Ovary (tissue), 9 donors: Measurements from ENCODE around the gene PTPRCAP. TPM values are rescaled to one million over a fixed set of nuclear protein-coding genes. Genes with fewer than 3 reads are reported as not detected.

Source experiments
- DNase-seq, 5 donors: peaks; one replicate each; pipeline ENCODE4 v3.0.0-alpha.2; 2019 to 2020
- H3K27ac ChIP-seq, 2 donors: fragments of 200-600 bp; one replicate each; pipeline versions ENCODE4 v1.5.1 to v1.8.0; 2019 to 2022
- H3K27me3 ChIP-seq: fragments of 200-600 bp; one replicate; pipeline ENCODE4 v1.8.0; 2022
- H3K36me3 ChIP-seq: fragments of 200-600 bp; sonication (generic); one replicate; pipeline ENCODE4 v1.5.1; 2019
- H3K4me1 ChIP-seq: one replicate; pipeline ENCODE4 v1.8.1; 2013; ENCODE audit warnings: mild to moderate bottlenecking, moderate library complexity; ENCODE audit not compliant: insufficient read depth
- H3K4me3 ChIP-seq: fragments of 200-600 bp; sonication (generic); one replicate; pipeline ENCODE4 v1.5.1; 2017
- H3K9me3 ChIP-seq, 2 donors: fragments of 200-600 bp in 1 of 2; sonication (generic) in 1 of 2; one replicate each; pipeline versions ENCODE4 v1.5.1 to v1.8.1; 2013 to 2019; ENCODE audit warnings: mild to moderate bottlenecking in 1 of 2, moderate library complexity in 1 of 2
- EP300 ChIP-seq: sonication (generic); formaldehyde crosslinking; IDR thresholded peaks from one replicate; pipeline ENCODE4 v1.6.1; 2017; ENCODE audit warnings: antibody characterized with exemption
- POLR2A ChIP-seq: fragments of 450-650 bp; IDR thresholded peaks from one replicate; pipeline ENCODE4 v1.6.1; 2017; ENCODE audit warnings: antibody characterized with exemption, mild to moderate bottlenecking, moderate library complexity
- WGBS, 3 donors: extraction: QIAGEN DNeasy Blood & Tissue Kit in 1 of 3; methylation state at CpG; one replicate each; pipeline versions ENCODE4 v1.1.5 to v1.1.7; 2013 to 2017; 5-methylcytosine and 5-hydroxymethylcytosine counted together
- intact Hi-C, 4 donors: fragments of 100-400 bp; cut with DNase I; formaldehyde crosslinking; loops; one replicate each; pipeline versions ENCODE4 v1.11.0 to v1.15.1; 2022 to 2023
- polyA plus RNA-seq, 2 donors: library from polyadenylated mRNA; stranded (reverse); fragments of 200-250 nt in 1 of 2; fragments of 350-450 nt in 1 of 2; fragmentation: Illumina TruSeq in 1 of 2; extraction: RNeasy Lipid Tissue Mini Kit (QIAGEN cat#74804) in 1 of 2; gene quantifications; one replicate each; pipeline ENCODE4 v1.2.3, GENCODE V29; 2013 to 2014
- total RNA-seq, 7 donors: library from RNA; depleted of rRNA in 2 of 7; stranded (reverse); fragments of >200 nt in 2 of 7; fragmentation: NEBNext Ultra II Directional in 3 of 7; extraction: Animal tissue kit (Norgen Biotek cat#: 25700) in 3 of 7; gene quantifications; one replicate each; pipeline versions ENCODE4 v1.1.0 to v1.2.4, GENCODE V29; 2016 to 2023
- TF ChIP-seq, protein P1 (sequence below), 3 donors: fragments of 450-650 bp in 2 of 3; fragments of 200-600 bp in 1 of 3; IDR thresholded peaks; one replicate each; pipeline versions ENCODE4 v1.5.1 to v1.8.0; 2016 to 2022; ENCODE audit warnings: antibody characterized with exemption in 3 of 3, mild to moderate bottlenecking in 1 of 3
- donor health status: DM: no; HTN: no; CAD: no; lungs with moderate emphysema.
- donor health status: DM: no; HTN: no; CAD: no.
- donor health status: Bipolar disorder and iron deficiency.
- donor health status: DM: yes; HTN: yes; CAD: no.
- donor health status: DM: no; HTN: no; CAD: no.
- donor health status: DM: yes; HTN: yes; CAD: no.

PTPRCAP gene
- total and polyA plus RNA-seq, 9 donors = 2.4 to 10.7 (median 4.2) TPM; not detected in 1

DNA sequence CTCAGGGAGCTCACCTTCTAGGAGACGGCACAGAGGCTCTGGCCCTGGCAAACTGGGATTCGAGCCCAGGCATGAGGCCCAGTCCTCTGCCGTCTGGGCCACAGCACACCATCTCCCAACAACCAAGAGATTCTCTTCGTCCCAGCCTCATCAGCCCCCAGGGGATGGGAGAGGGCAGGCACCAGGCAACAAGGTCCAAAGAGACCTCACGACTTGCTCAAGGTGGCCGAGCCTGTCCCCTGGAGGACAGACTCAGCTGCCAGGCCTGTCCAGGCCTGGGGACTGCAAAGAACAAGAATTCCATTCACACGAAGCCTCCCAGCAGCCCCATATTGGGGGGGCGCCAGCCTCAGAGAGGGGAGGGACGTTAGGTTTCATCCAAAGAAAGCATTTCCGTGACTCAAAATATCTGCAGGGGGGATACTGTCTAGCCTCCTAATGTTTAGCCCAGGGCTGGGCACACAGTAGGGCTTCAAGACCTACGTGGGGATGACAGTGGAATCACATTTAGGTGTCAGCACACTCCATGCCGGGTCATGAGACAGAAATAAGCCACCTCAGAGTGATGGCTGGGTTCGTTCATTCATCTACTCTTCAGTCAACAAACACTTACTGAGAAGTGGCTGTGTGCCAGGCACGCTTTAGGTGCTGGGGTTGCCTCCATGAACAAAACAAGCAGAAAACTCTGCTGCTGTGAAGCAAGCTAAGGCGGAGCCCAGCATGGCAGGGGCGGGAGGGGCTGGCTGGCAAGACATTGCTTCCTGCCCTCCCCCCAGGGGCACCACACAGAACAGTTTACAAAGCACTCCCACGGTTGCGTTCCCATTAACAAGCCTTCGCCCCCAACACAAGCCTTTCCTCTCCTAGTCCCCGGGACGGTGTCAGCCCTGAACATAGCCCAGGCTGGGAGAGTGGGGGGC is 20.8 kb downstream of the PTPRCAP start:
- H3K27me3 ChIP-seq = peaks cover 2% of the 10 kb centered on the region
- no peak for DNase-seq
- no peak overlapping the region for H3K4me3 ChIP-seq
- no peak overlapping the region for H3K27ac ChIP-seq
- TF ChIP-seq EP300 (no peak), POLR2A (no peak)
- TF ChIP-seq, protein P1, sequence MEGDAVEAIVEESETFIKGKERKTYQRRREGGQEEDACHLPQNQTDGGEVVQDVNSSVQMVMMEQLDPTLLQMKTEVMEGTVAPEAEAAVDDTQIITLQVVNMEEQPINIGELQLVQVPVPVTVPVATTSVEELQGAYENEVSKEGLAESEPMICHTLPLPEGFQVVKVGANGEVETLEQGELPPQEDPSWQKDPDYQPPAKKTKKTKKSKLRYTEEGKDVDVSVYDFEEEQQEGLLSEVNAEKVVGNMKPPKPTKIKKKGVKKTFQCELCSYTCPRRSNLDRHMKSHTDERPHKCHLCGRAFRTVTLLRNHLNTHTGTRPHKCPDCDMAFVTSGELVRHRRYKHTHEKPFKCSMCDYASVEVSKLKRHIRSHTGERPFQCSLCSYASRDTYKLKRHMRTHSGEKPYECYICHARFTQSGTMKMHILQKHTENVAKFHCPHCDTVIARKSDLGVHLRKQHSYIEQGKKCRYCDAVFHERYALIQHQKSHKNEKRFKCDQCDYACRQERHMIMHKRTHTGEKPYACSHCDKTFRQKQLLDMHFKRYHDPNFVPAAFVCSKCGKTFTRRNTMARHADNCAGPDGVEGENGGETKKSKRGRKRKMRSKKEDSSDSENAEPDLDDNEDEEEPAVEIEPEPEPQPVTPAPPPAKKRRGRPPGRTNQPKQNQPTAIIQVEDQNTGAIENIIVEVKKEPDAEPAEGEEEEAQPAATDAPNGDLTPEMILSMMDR (IDR thresholded peaks at IDR 0.05) = no peak
- peaks cover 6% of the 10 kb centered on the region for H3K4me1 ChIP-seq
- no peaks in the 10 kb centered on the region for H3K36me3 ChIP-seq
- 60 to 63% (median 61%) methylated on average over 21 of the region's 21 CpGs for WGBS, 3 donors
- no peaks in the 10 kb centered on the region for H3K9me3 ChIP-seq
- intact Hi-C loops = no loop called here

DNA sequence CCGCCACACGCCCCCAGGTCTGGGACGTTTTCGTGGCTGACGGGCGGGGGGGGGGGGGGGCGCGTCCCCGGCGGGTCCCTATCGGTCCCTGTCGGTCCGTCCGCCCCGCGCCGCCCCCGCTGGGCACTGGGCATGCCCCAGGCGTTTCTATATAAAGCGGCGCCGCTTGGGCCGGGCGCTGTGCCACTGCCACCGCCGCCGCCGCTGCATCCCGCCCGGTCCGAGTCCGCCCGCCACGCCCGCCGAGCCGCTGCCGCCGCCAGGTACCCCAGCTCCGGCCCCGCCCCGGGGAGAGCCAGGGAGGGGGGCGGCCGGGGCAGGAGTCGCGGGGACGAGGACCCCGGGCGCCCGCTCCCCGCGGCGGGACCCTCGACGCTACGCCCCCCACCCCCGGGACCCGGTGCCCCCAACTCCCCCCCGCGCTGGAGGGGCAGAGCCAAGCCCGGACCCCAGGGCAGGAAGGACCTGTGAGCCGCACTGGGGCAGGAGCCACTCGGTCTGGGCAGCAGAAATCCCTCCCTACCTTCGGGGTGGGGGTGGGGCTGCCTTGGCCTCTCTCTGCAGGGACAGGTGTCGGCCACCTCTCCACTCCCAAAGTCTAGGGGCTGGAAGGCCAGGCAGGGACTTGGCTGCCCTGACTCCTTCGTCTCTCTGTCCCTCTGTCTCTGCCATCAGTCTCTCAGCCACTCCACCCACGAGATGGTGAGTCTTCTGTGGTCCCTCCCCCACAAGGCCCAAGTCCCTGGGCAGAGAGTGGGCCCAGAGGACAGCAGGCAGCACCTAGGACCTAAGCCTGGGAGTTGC is 21.8 kb downstream of the PTPRCAP start, which contains the start of gene CARNS1:
TSS of gene CARNS1 (plus strand) at position 178 of the 804 bp plus-strand sequence. CDS start at position 700, 522 bp downstream.
- Histone ChIP-seq H3K9me3 (no peaks in the 10 kb centered on the region), H3K27me3 (peaks cover 2% of the 10 kb centered on the region), H3K36me3 (no peaks in the 10 kb centered on the region), H3K27ac (no peak within 1 kb of the TSS), H3K4me3 (no peak within 1 kb of the TSS), H3K4me1 (peaks cover 5% of the 10 kb centered on the region)
- intact Hi-C loops = no loop called here
- WGBS, 3 donors = 7 to 12% (median 9%) methylated on average over 24 to 66 of the region's 67 CpGs
- peak in 1 of 5 donors; percentile 36 for DNase-seq
- TF ChIP-seq, protein P1 (IDR thresholded peaks at IDR 0.05) = no peak
- TF ChIP-seq EP300 = no peak
- TF ChIP-seq POLR2A = no peak

DNA sequence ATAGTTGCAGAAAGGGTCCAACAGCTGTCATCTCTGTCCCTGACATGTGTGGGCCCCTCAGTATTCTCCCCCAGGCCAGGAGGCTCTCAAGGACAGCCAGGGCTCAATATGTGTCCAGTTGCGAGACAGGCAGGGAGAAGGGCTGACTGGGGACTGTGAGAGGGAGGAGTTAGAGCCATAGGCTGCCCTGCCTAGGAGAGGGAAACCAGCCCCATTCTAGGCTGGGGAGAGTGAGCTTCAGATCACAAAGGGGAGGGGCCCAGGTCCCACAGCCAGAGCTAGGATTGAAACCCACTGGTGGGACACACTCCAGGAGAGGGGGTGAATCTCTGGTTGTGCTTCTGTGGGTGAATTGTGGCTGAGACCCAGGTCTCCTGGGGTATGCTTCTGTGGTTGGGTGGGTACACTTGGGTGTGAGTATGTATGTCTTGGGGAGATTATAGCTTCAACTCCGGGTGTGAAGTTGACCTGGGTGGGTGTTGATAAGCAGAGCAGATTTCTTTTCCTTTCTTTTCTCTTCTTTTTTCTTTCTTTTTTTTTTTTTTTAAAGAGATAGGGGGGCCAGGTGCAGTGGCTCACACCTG is 24.1 kb downstream of the PTPRCAP start:
- intact Hi-C loops = no loop called here
- WGBS, 3 donors = 41 to 54% (median 43%) methylated on average over 2 of the region's 2 CpGs
- no peaks in the 10 kb centered on the region for H3K4me1 ChIP-seq

More for the DNA sequence above, 24.1 kb downstream of the PTPRCAP start:
- no peaks in the 10 kb centered on the region for H3K9me3 ChIP-seq
- no peak overlapping the region for H3K27ac ChIP-seq
- TF ChIP-seq EP300 (no peak), POLR2A (no peak)
- TF ChIP-seq, protein P1 (IDR thresholded peaks at IDR 0.05) = no peak
- no peak for DNase-seq
- H3K27me3 ChIP-seq = peaks cover 2% of the 10 kb centered on the region
- H3K4me3 ChIP-seq = no peak overlapping the region
- H3K36me3 ChIP-seq = no peaks in the 10 kb centered on the region
